Endothelial cell of umbilical vein (primary cell): ENCODE measurements around the gene TSHZ1. TPM values are rescaled to one million over a fixed set of nuclear protein-coding genes. Genes with fewer than 3 reads are reported as not detected.

ENCODE experiments used
- BruUV-seq: library from RNA; stranded (reverse); fragments of 400-500 nt; replicated peaks from 2 replicates; lab custom pipeline; 2021; lab: Mats Ljungman, UMichigan
- CTCF ChIA-PET: fragments of 300-600, 350-600 bp; sonication (Branson Sonifier 250); formaldehyde crosslinking; loops from one replicate; lab custom pipeline; 2021; ENCODE audit warnings: antibody characterized with exemption, inconsistent platforms; lab: Charles Lee
- POLR2A ChIA-PET: fragments of 300-600, 350-600 bp; sonication (Branson Sonifier 250); formaldehyde crosslinking; loops from one replicate; lab custom pipeline; 2021; ENCODE audit warnings: antibody characterized with exemption, inconsistent platforms; lab: Charles Lee
- DNase-seq: peaks from one replicate; pipeline ENCODE4 v3.0.0-alpha.2; 2011; ENCODE audit warnings: low read depth, low spot score
- FAIRE-seq: peaks from 2 replicates; lab custom pipeline; 2011; peaks lifted over from hg19 to GRCh38; lab: Jason Lieb, UNC
- H2AFZ ChIP-seq: 2 replicates; pipeline ENCODE4 v1.6.0; 2012; ENCODE audit warnings: low read depth, low read length, control low read depth, inconsistent platforms
- H3K27ac ChIP-seq: 2 replicates; pipeline ENCODE4 v1.5.1; 2011; ENCODE audit warnings: low read depth, mild to moderate bottlenecking, control low read depth, low read length, moderate library complexity; ENCODE audit not compliant: insufficient read depth
- H3K27me3 ChIP-seq, 2 experiments: 2 replicates each; pipeline versions ENCODE4 v1.6.0 to v1.6.1; 2011; ENCODE audit warnings: low read length in 2 of 2, mixed read lengths in 1 of 2; ENCODE audit not compliant: control insufficient read depth in 2 of 2, insufficient read depth in 2 of 2
- H3K36me3 ChIP-seq, 2 experiments: 2 replicates in 1 of 2; 3 replicates in 1 of 2; pipeline ENCODE4 v1.5.1; 2011; ENCODE audit warnings: low read length in 2 of 2, mild to moderate bottlenecking in 1 of 2, moderate library complexity in 1 of 2; ENCODE audit not compliant: control insufficient read depth in 2 of 2, insufficient read depth in 2 of 2; ENCODE audit errors: extremely low read depth in 1 of 2
- H3K4me1 ChIP-seq: 3 replicates; pipeline ENCODE4 v1.5.1; 2011; ENCODE audit warnings: mild to moderate bottlenecking, low read length; ENCODE audit not compliant: control insufficient read depth, insufficient read depth; ENCODE audit errors: extremely low read depth
- H3K4me2 ChIP-seq: 2 replicates; pipeline ENCODE4 v1.6.1; 2011; ENCODE audit warnings: low read length, control low read depth, mixed read lengths; ENCODE audit not compliant: insufficient read depth
- H3K4me3 ChIP-seq, 3 experiments: fragments of 200-600 bp in 1 of 3; sonication (generic), shearing (Covaris generic) in 1 of 3; replicated peaks in 1 of 3; 2 replicates each; pipeline ENCODE4 v1.5.1; 2011 to 2016; ENCODE audit warnings: control low read depth in 3 of 3, low read length in 3 of 3, mild to moderate bottlenecking in 2 of 3, inconsistent platforms in 1 of 3, low read depth in 1 of 3, moderate library complexity in 1 of 3; ENCODE audit not compliant: insufficient read depth in 1 of 3
- H3K79me2 ChIP-seq: 2 replicates; pipeline ENCODE4 v1.6.0; 2012; ENCODE audit warnings: low read length, inconsistent platforms; ENCODE audit not compliant: control insufficient read depth, insufficient read depth
- H3K9ac ChIP-seq: replicated peaks from 2 replicates; pipeline ENCODE3; 2011; ENCODE audit warnings: low read length, control low read depth; ENCODE audit not compliant: insufficient read depth; ENCODE audit errors: extremely low read depth
- H3K9me1 ChIP-seq: replicated peaks from 3 replicates; pipeline ENCODE4 v1.6.0; 2011; ENCODE audit warnings: mild to moderate bottlenecking, low read length; ENCODE audit not compliant: control insufficient read depth, insufficient read depth; ENCODE audit errors: extremely low read depth
- H3K9me3 ChIP-seq: replicated peaks from 2 replicates; pipeline ENCODE4 v1.5.1; 2012; ENCODE audit warnings: low read length, inconsistent platforms; ENCODE audit not compliant: control insufficient read depth, insufficient read depth
- H4K20me1 ChIP-seq: replicated peaks from 2 replicates; pipeline ENCODE3; 2011; ENCODE audit warnings: mild to moderate bottlenecking, low read length; ENCODE audit not compliant: control insufficient read depth, insufficient read depth; ENCODE audit errors: extremely low read depth
- CTCF ChIP-seq, 2 donors: IDR thresholded peaks; 1 replicate in 1 of 2; 2 replicates in 1 of 2; pipeline ENCODE4 v1.5.1; 2011; ENCODE audit warnings: low read length in 2 of 2, mild to moderate bottlenecking in 2 of 2, moderate library complexity in 2 of 2, control low read depth in 1 of 2, inconsistent platforms in 1 of 2, low read depth in 1 of 2; ENCODE audit not compliant: insufficient read depth in 1 of 2; ENCODE audit errors: extremely low read depth in 1 of 2
- EZH2 ChIP-seq: IDR thresholded peaks from 2 replicates; pipeline ENCODE4 v1.6.1; 2012; ENCODE audit warnings: borderline replicate concordance, low read depth, mild to moderate bottlenecking, moderate library complexity, low read length, inconsistent platforms; ENCODE audit not compliant: severe bottlenecking
- FOS ChIP-seq: IDR thresholded peaks from 2 replicates; pipeline ENCODE4 v1.6.1; 2011; ENCODE audit warnings: mild to moderate bottlenecking, low read length, moderate library complexity, borderline replicate concordance; ENCODE audit not compliant: insufficient read depth
- GATA2 ChIP-seq: IDR thresholded peaks from 2 replicates; pipeline ENCODE4 v1.7.0; 2011; ENCODE audit warnings: low read depth, mild to moderate bottlenecking, moderate library complexity, mixed read lengths, low read length; ENCODE audit not compliant: insufficient read length, insufficient read depth
- JUN ChIP-seq: IDR thresholded peaks from 2 replicates; pipeline ENCODE4 v1.6.1; 2011; ENCODE audit warnings: borderline replicate concordance, low read depth; ENCODE audit not compliant: insufficient read length, insufficient read depth
- MAX ChIP-seq: IDR thresholded peaks from 2 replicates; pipeline ENCODE4 v1.6.1; 2011; ENCODE audit not compliant: insufficient read depth, insufficient read length
- MYC ChIP-seq: IDR thresholded peaks from one replicate; pipeline ENCODE4 v1.6.1; 2011; ENCODE audit warnings: mild to moderate bottlenecking, low read depth, low read length
- POLR2A ChIP-seq: IDR thresholded peaks from 2 replicates; pipeline ENCODE4 v1.6.1; 2012; ENCODE audit warnings: low read depth, mild to moderate bottlenecking, control low read depth, low read length
- POLR2AphosphoS5 ChIP-seq: IDR thresholded peaks from 2 replicates; pipeline ENCODE4 v1.6.1; 2012; ENCODE audit warnings: low read depth, mild to moderate bottlenecking, control low read depth, low read length, moderate library complexity; ENCODE audit not compliant: insufficient read depth
- dilution Hi-C: fragments of 300-500 bp; cut with MboI; formaldehyde crosslinking; loops from one replicate; pipeline ENCODE4 v1.15.0; 2019; ENCODE audit warnings: low sequenced_read_pairs; ENCODE audit not compliant: extremely low pct_ligation_motif_present
- intact Hi-C: fragments of 100-400 bp; cut with micrococcal nuclease; formaldehyde crosslinking; loops from one replicate; pipeline ENCODE4 v1.10.0; 2022
- polyA plus RNA-seq, 4 experiments: library from polyadenylated mRNA; depleted of rRNA in 3 of 4; stranded (reverse) in 3 of 4; unstranded in 1 of 4; fragments of >200 nt; gene quantifications; 2 replicates each; pipeline versions ENCODE4 v1.2.1 to v1.2.3, GENCODE V29; 2011 to 2012; ENCODE audit warnings: missing spikeins in 1 of 4
- total RNA-seq: library from RNA; stranded (reverse); gene quantifications from 2 replicates; pipeline ENCODE4 v1.2.3, GENCODE V29; 2021

Gene TSHZ1
- total and polyA plus RNA-seq, 2 donors (not counting 3 experiments of a cell fraction or from before 2014, with no cell fraction given) = 4.2 to 10.2 TPM

GRCh38 chr18:75183973-75184493, 26.6 kb upstream of the TSHZ1 start:
- DNase-seq = no peak
- Histone ChIP-seq H3K9me3 (no peaks in the 10 kb centered on the region), H3K9me1 (no peaks in the 10 kb centered on the region), H4K20me1 (no peaks in the 10 kb centered on the region), H3K4me2 (no peak overlapping the region), H3K79me2 (no peaks in the 10 kb centered on the region), H3K36me3 (no peaks in the 10 kb centered on the region), H3K9ac (no peak overlapping the region), H3K27ac (no peak overlapping the region), H3K4me3 (no peak overlapping the region), H3K4me1 (no peaks in the 10 kb centered on the region), H2AFZ (no peak overlapping the region), H3K27me3 (peaks cover 1 to 7% of the 10 kb centered on the region in 2 experiments)
- POLR2A ChIA-PET = interaction anchor here (0.5 kb wide), 1 partner anchor 25 kb away, joined by 3 read pairs; the partner anchor contains the start of gene PTGR3
- FAIRE-seq = no peak
- intact Hi-C loops (no loop called here), dilution Hi-C loops (no loop called here)
- no TSS peak for BruUV-seq
- no peak for TF ChIP-seq JUN
- no peak for TF ChIP-seq EZH2
- CTCF ChIA-PET = no interaction called here

GRCh38 chr18:75185460-75185859, 25.1 kb upstream of the TSHZ1 start:
- no peak overlapping the region for H3K27ac ChIP-seq

More at GRCh38 chr18:75185460-75185859, 25.1 kb upstream of the TSHZ1 start:
- TF ChIP-seq POLR2A = no peak
- no peak for TF ChIP-seq JUN
- TF ChIP-seq MAX = no peak
- TF ChIP-seq POLR2AphosphoS5 = no peak
- TF ChIP-seq GATA2 = no peak
- no peak for TF ChIP-seq CTCF (IDR thresholded peaks at IDR 0.05; ENCODE audit: extremely low read depth in 1 of 2, insufficient read depth in 1 of 2, low read depth in 1 of 2, low read length in 2 of 2)
- TF ChIP-seq MYC = no peak
- no peak for TF ChIP-seq FOS
- TF ChIP-seq EZH2 = no peak
- H3K36me3 ChIP-seq = no peaks in the 10 kb centered on the region
- DNase-seq (no peak), FAIRE-seq (no peak)
- H3K9me1 ChIP-seq = no peaks in the 10 kb centered on the region
- H3K79me2 ChIP-seq = no peaks in the 10 kb centered on the region
- CTCF ChIA-PET = no interaction called here
- no TSS peak for BruUV-seq
- H3K9me3 ChIP-seq = no peaks in the 10 kb centered on the region
- no peak overlapping the region for H3K9ac ChIP-seq
- no peaks in the 10 kb centered on the region for H4K20me1 ChIP-seq
- no peak overlapping the region for H3K4me3 ChIP-seq
- H3K4me1 ChIP-seq = no peaks in the 10 kb centered on the region
- no peak overlapping the region for H2AFZ ChIP-seq
- dilution Hi-C loops (no loop called here), intact Hi-C loops (no loop called here)
- no peak overlapping the region for H3K4me2 ChIP-seq
- peaks cover 1 to 7% of the 10 kb centered on the region in 2 experiments for H3K27me3 ChIP-seq
- POLR2A ChIA-PET = no interaction called here
